ENCODE results near the gene MRPL34.

The MRPL34 gene

DNA sequence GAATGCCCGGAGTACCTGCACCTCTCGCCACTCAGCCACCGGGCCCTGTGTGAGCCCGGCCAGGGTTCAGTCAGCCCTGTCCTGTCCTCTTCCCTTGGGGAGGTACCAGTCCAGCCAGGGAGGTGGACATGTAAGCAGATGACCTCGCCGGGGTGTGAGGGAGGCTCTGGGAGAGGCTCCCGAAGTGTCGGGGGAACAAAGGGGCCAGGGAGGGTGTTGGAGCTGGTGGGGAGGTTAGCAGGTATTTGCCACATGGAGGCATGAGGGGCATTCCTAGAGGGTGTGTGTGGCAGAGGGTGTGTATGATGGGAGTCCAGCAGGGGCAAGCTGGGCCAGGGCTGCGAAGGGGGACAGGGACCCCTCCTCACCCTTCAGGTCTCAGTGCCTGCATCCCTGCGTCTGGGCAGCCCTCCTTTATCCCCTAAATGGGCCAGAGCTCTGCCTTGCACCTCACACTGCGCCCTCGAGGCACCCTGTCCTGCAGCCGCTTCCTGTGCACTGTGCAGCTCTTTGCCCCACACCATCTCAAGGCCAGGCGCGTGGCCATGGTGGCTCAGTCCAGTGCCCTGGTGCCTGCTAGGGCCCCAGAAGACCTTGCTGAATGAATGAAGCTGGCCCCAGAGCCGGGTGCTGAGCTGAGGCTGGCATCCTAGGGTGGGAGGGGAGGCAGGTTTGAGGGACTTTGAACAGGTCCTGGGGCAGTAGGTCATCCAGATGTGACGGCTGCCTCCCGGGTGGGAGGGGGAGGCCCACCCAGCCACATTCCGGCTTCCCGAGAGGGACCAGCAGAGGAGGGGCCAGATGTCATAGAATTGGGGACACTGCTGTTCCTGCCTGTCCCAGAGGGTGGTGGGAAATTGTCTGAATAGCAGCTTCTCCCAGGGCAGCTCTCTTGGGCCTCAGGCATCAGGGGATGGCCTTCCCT is 6.8 kb downstream of the MRPL34 start:
- DNase-seq (ENCODE audit: low read depth): no peak
- peak overlapping the region; percentile 67 for H3K4me3 ChIP-seq (ENCODE audit: low read length)
- peaks cover 26% of the 10 kb centered on the region for H3K4me1 ChIP-seq (ENCODE audit: control insufficient read depth, insufficient read depth, low read length)
- H3K9me3 ChIP-seq (ENCODE audit: control insufficient read depth, low read length): no peaks in the 10 kb centered on the region
- peaks cover 25% of the 10 kb centered on the region for H3K36me3 ChIP-seq (ENCODE audit: control insufficient read depth, insufficient read depth, low read length, severe bottlenecking)
- peak overlapping the region; percentile 60 for H3K9ac ChIP-seq (ENCODE audit: low read length)
- no peaks in the 10 kb centered on the region for H3K27me3 ChIP-seq (replicated peaks; ENCODE audit: control insufficient read depth, insufficient read depth, low read length)

- H3K9me3 ChIP-seq (ENCODE audit: control insufficient read depth, low read length): no peaks in the 10 kb centered on the region
These were observed 8.4 kb downstream of the MRPL34 start for GRCh38 chr19:17314007-17314593.

GRCh38 chr19:17318966-17319365 is 13.3 kb downstream of the MRPL34 start:
- H3K4me3 ChIP-seq (ENCODE audit: low read length): no peak overlapping the region
- H3K9ac ChIP-seq (ENCODE audit: low read length): no peak overlapping the region
- no peaks in the 10 kb centered on the region for H3K27me3 ChIP-seq (replicated peaks; ENCODE audit: control insufficient read depth, insufficient read depth, low read length)
- peaks cover 16% of the 10 kb centered on the region for H3K4me1 ChIP-seq (ENCODE audit: control insufficient read depth, insufficient read depth, low read length)
- no peak for DNase-seq (ENCODE audit: low read depth)
- no peaks in the 10 kb centered on the region for H3K9me3 ChIP-seq (ENCODE audit: control insufficient read depth, low read length)
- peaks cover 53% of the 10 kb centered on the region for H3K36me3 ChIP-seq (ENCODE audit: control insufficient read depth, insufficient read depth, low read length, severe bottlenecking)

More at GRCh38 chr19:17314007-17314593, 8.4 kb downstream of the MRPL34 start:
- H3K4me3 ChIP-seq (ENCODE audit: low read length): no peak overlapping the region
- peaks cover 28% of the 10 kb centered on the region for H3K36me3 ChIP-seq (ENCODE audit: control insufficient read depth, insufficient read depth, low read length, severe bottlenecking)
- no peak for DNase-seq (ENCODE audit: low read depth)
- peaks cover 26% of the 10 kb centered on the region for H3K4me1 ChIP-seq (ENCODE audit: control insufficient read depth, insufficient read depth, low read length)
- H3K9ac ChIP-seq (ENCODE audit: low read length): no peak overlapping the region
- H3K27me3 ChIP-seq (replicated peaks; ENCODE audit: control insufficient read depth, insufficient read depth, low read length): no peaks in the 10 kb centered on the region

- DNase-seq (ENCODE audit: low read depth): no peak
- H3K4me3 ChIP-seq (ENCODE audit: low read length): no peak overlapping the region
- peaks cover 16% of the 10 kb centered on the region for H3K4me1 ChIP-seq (ENCODE audit: control insufficient read depth, insufficient read depth, low read length)
- no peaks in the 10 kb centered on the region for H3K27me3 ChIP-seq (replicated peaks; ENCODE audit: control insufficient read depth, insufficient read depth, low read length)
- H3K9ac ChIP-seq (ENCODE audit: low read length): no peak overlapping the region
- H3K36me3 ChIP-seq (ENCODE audit: control insufficient read depth, insufficient read depth, low read length, severe bottlenecking): peaks cover 46% of the 10 kb centered on the region
- H3K9me3 ChIP-seq (ENCODE audit: control insufficient read depth, low read length): no peaks in the 10 kb centered on the region
These were observed 14.0 kb downstream of the MRPL34 start for GRCh38 chr19:17319473-17320238.

DNA sequence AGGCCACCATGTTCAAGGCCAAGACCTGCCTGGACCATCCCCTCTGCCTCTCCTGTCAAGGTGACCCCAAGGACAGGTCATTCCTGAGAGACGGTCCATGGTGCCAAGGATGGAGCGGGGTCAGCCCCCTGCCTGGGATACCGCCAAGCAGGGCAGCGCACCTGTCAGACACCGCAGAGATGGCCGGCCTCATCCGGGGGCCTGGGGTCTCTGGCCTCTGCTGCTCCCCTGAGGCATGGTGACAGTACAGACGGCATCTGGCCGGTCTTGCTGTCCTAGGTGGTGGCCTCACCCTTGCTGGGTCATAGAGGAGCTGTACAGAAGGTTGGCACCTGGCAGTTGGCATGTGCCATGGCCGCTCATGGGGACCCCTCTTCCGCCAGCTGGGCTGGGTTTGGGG is 14.8 kb downstream of the MRPL34 start:
- Histone ChIP-seq H3K4me3 (ENCODE audit: low read length) (no peak overlapping the region), H3K36me3 (ENCODE audit: control insufficient read depth, insufficient read depth, low read length, severe bottlenecking) (peaks cover 40% of the 10 kb centered on the region), H3K4me1 (ENCODE audit: control insufficient read depth, insufficient read depth, low read length) (peaks cover 20% of the 10 kb centered on the region), H3K27me3 (replicated peaks; ENCODE audit: control insufficient read depth, insufficient read depth, low read length) (no peaks in the 10 kb centered on the region), H3K9me3 (ENCODE audit: control insufficient read depth, low read length) (no peaks in the 10 kb centered on the region), H3K9ac (ENCODE audit: low read length) (no peak overlapping the region)
- no peak for DNase-seq (ENCODE audit: low read depth)

DNA sequence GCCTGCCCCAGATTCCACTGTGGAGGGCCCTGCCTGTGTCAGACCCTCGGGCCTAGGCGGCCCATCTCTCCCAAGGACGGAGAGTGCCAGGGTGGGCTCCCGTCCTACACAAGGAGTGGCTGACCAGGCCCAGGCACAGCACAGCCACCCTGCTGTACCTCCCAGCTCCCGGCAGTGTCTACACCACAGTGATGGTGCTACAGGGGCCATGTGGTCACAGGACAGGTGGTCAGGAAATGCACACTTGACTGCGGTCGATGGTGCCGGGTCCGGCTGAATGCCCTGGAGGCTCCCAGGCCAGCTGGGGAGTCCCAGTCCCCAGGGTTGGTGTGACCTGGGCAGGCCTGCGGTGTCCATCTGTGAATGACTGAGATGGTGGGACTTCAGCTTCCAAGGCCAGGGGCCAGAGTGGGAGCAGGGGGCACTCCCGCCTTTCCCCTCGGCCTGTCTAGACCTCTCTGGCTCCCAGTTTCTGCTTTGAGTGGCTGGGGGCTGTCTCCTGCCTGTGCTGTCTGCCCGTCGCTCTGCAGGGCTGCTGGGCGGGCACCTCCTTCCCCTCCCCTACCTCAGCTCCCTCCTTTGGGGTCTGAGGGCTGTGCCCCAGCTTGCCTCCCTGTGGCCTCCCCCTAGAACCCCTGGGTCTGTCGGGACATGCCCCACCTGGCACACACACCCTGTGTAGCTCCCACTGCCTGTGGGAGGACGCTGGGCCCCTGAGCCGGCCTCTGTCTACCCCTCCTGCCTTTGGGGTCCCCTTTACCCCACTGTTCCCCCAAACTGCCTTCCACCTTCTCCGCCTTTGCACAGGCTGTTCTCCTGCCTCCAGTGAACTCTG is 16.2 kb downstream of the MRPL34 start:
- H3K9ac ChIP-seq (ENCODE audit: low read length): peak overlapping the region; percentile 69
- H3K9me3 ChIP-seq (ENCODE audit: control insufficient read depth, low read length): no peaks in the 10 kb centered on the region
- H3K27me3 ChIP-seq (replicated peaks; ENCODE audit: control insufficient read depth, insufficient read depth, low read length): no peaks in the 10 kb centered on the region
- no peak for DNase-seq (ENCODE audit: low read depth)
- no peak overlapping the region for H3K4me3 ChIP-seq (ENCODE audit: low read length)
- H3K4me1 ChIP-seq (ENCODE audit: control insufficient read depth, insufficient read depth, low read length): peaks cover 34% of the 10 kb centered on the region
- peaks cover 33% of the 10 kb centered on the region for H3K36me3 ChIP-seq (ENCODE audit: control insufficient read depth, insufficient read depth, low read length, severe bottlenecking)

- peaks cover 37% of the 10 kb centered on the region for H3K4me1 ChIP-seq (ENCODE audit: control insufficient read depth, insufficient read depth, low read length)
- no peak for DNase-seq (ENCODE audit: low read depth)
- H3K36me3 ChIP-seq (ENCODE audit: control insufficient read depth, insufficient read depth, low read length, severe bottlenecking): peaks cover 33% of the 10 kb centered on the region
These were observed 17.2 kb downstream of the MRPL34 start for GRCh38 chr19:17322854-17323253.

GRCh38 chr19:17323300-17323963 is 17.8 kb downstream of the MRPL34 start:
- Histone ChIP-seq H3K4me3 (ENCODE audit: low read length) (no peak overlapping the region), H3K9me3 (ENCODE audit: control insufficient read depth, low read length) (no peaks in the 10 kb centered on the region), H3K4me1 (ENCODE audit: control insufficient read depth, insufficient read depth, low read length) (peaks cover 37% of the 10 kb centered on the region), H3K9ac (ENCODE audit: low read length) (peak overlapping the region; percentile 69), H3K27me3 (replicated peaks; ENCODE audit: control insufficient read depth, insufficient read depth, low read length) (no peaks in the 10 kb centered on the region), H3K36me3 (ENCODE audit: control insufficient read depth, insufficient read depth, low read length, severe bottlenecking) (peaks cover 33% of the 10 kb centered on the region)
- no peak for DNase-seq (ENCODE audit: low read depth)

More at GRCh38 chr19:17322854-17323253, 17.2 kb downstream of the MRPL34 start:
- no peaks in the 10 kb centered on the region for H3K9me3 ChIP-seq (ENCODE audit: control insufficient read depth, low read length)
- H3K4me3 ChIP-seq (ENCODE audit: low read length): no peak overlapping the region
- no peaks in the 10 kb centered on the region for H3K27me3 ChIP-seq (replicated peaks; ENCODE audit: control insufficient read depth, insufficient read depth, low read length)
- H3K9ac ChIP-seq (ENCODE audit: low read length): peak overlapping the region; percentile 69

DNA sequence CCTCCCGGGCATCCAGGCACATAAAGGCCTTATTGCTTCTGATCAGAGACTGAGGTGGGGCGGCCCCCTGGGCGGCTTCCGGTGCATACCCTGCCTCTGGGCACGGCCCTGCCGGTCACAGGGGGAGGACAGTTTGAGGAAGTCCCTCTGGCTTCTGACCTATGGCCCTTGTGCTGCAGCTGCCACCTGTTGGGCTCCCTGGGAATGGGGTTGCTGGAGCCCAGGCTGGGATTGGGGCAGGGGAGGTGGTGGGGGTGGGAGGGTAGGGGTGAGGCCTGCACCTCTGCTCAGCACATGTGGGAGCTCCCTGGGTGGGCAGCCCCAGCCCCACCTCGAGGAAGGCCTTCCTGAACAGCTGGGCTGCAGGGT is 18.3 kb downstream of the MRPL34 start:
- Histone ChIP-seq H3K9ac (ENCODE audit: low read length) (no peak overlapping the region), H3K36me3 (ENCODE audit: control insufficient read depth, insufficient read depth, low read length, severe bottlenecking) (peaks cover 33% of the 10 kb centered on the region), H3K9me3 (ENCODE audit: control insufficient read depth, low read length) (no peaks in the 10 kb centered on the region), H3K27me3 (replicated peaks; ENCODE audit: control insufficient read depth, insufficient read depth, low read length) (no peaks in the 10 kb centered on the region), H3K4me1 (ENCODE audit: control insufficient read depth, insufficient read depth, low read length) (peaks cover 37% of the 10 kb centered on the region), H3K4me3 (ENCODE audit: low read length) (no peak overlapping the region)
- no peak for DNase-seq (ENCODE audit: low read depth)

- H3K4me3 ChIP-seq (ENCODE audit: low read length): no peak overlapping the region
- no peaks in the 10 kb centered on the region for H3K9me3 ChIP-seq (ENCODE audit: control insufficient read depth, low read length)
- DNase-seq (ENCODE audit: low read depth): no peak
- H3K27me3 ChIP-seq (replicated peaks; ENCODE audit: control insufficient read depth, insufficient read depth, low read length): no peaks in the 10 kb centered on the region
- peaks cover 27% of the 10 kb centered on the region for H3K36me3 ChIP-seq (ENCODE audit: control insufficient read depth, insufficient read depth, low read length, severe bottlenecking)
- no peak overlapping the region for H3K9ac ChIP-seq (ENCODE audit: low read length)
- peaks cover 37% of the 10 kb centered on the region for H3K4me1 ChIP-seq (ENCODE audit: control insufficient read depth, insufficient read depth, low read length)
These were observed 18.9 kb downstream of the MRPL34 start for GRCh38 chr19:17324357-17325114.

Data from adipocyte (in vitro differentiated cells).